GM12878 (cell line): ENCODE results near the gene CHODL. TPM values are rescaled to one million over a fixed set of nuclear protein-coding genes. Genes with fewer than 3 reads are reported as not detected.

Experiments used
- ATAC-seq: fragments of 200-7000 bp; cut with Tn5 transposase; 3 replicates; pipeline ENCODE4 v1.9.1; 2020; ENCODE audit warnings: mild to moderate bottlenecking, moderate library complexity
- BruUV-seq: library from RNA; stranded (reverse); fragments of 400-500 nt; replicated peaks from 2 replicates; lab custom pipeline; 2021; lab: Mats Ljungman, UMichigan
- CTCF ChIA-PET: fragments of 300-600 bp; sonication (Branson Sonifier 250); formaldehyde crosslinking; extraction: SDS; loops from one replicate; lab custom pipeline; 2021; ENCODE audit warnings: inconsistent platforms; lab: Yijun Ruan, JAX
- POLR2A ChIA-PET: fragments of 350-600 bp; formaldehyde crosslinking; extraction: SDS; loops from one replicate; lab custom pipeline; 2021; ENCODE audit warnings: inconsistent platforms; lab: Charles Lee
- RAD21 ChIA-PET: fragments of 300-600 bp; sonication (Branson Sonifier 250); formaldehyde crosslinking; loops from one replicate; lab custom pipeline; 2023; ENCODE audit warnings: antibody characterized with exemption; ENCODE audit not compliant: unreplicated experiment; lab: Charles Lee
- SMC1A ChIA-PET: fragments of 300-600 bp; sonication (Branson Sonifier 250); formaldehyde crosslinking; loops from one replicate; lab custom pipeline; 2023; ENCODE audit not compliant: unreplicated experiment, uncharacterized antibody; lab: Charles Lee
- DNase-seq: peaks from one replicate; pipeline ENCODE4 v3.0.0-alpha.2; 2011; ENCODE audit warnings: low read depth, low spot score
- FAIRE-seq: peaks from 3 replicates; lab custom pipeline; 2011; peaks lifted over from hg19 to GRCh38; lab: Jason Lieb, UNC
- H2AFZ ChIP-seq: 2 replicates; pipeline ENCODE4 v1.6.0; 2011; ENCODE audit warnings: low read depth, low read length, control low read depth; ENCODE audit not compliant: control insufficient read depth
- H3K27ac ChIP-seq: 2 replicates; pipeline ENCODE4 v1.5.1; 2011; ENCODE audit warnings: control low read depth; ENCODE audit not compliant: control insufficient read depth, insufficient read depth
- H3K27me3 ChIP-seq, 2 experiments: replicated peaks in 1 of 2; 2 replicates each; pipeline versions ENCODE4 v1.6.0 to v1.6.1; 2011; ENCODE audit warnings: low read length in 1 of 2; ENCODE audit not compliant: control insufficient read depth in 2 of 2, insufficient read depth in 2 of 2
- H3K36me3 ChIP-seq, 2 experiments: 2 replicates each; pipeline ENCODE4 v1.5.1; 2011; ENCODE audit warnings: low read length in 1 of 2; ENCODE audit not compliant: control insufficient read depth in 2 of 2, insufficient read depth in 2 of 2
- H3K4me1 ChIP-seq: 2 replicates; pipeline ENCODE4 v1.6.1; 2011; ENCODE audit warnings: mild to moderate bottlenecking, low read length, moderate library complexity, mixed read lengths; ENCODE audit not compliant: control insufficient read depth, insufficient read depth
- H3K4me2 ChIP-seq: 2 replicates; pipeline ENCODE4 v1.6.0; 2011; ENCODE audit warnings: control low read depth; ENCODE audit not compliant: control insufficient read depth, insufficient read depth
- H3K4me3 ChIP-seq: fragments of 200-600 bp; sonication (generic); 2 replicates; pipeline ENCODE4 v1.5.1; 2016
- H3K79me2 ChIP-seq: 2 replicates; pipeline ENCODE4 v1.6.0; 2011; ENCODE audit warnings: low read length; ENCODE audit not compliant: control insufficient read depth, insufficient read depth
- H3K9ac ChIP-seq: 2 replicates; pipeline ENCODE4 v1.8.0; 2011; ENCODE audit warnings: low read length, control low read depth, mixed read lengths; ENCODE audit not compliant: control insufficient read depth, insufficient read depth
- H3K9me3 ChIP-seq: replicated peaks from 3 replicates; pipeline ENCODE4 v1.5.1; 2011; ENCODE audit warnings: mild to moderate bottlenecking, low read length; ENCODE audit not compliant: control insufficient read depth, insufficient read depth
- H4K20me1 ChIP-seq: 2 replicates; pipeline ENCODE4 v1.6.0; 2011; ENCODE audit not compliant: control insufficient read depth, insufficient read depth
- BHLHE40 ChIP-seq, 2 experiments: fragments of 450-650 bp in 1 of 2; IDR thresholded peaks; 2 replicates each; pipeline ENCODE4 v1.6.1; 2011 to 2017; ENCODE audit warnings: low read depth in 2 of 2, borderline replicate concordance in 1 of 2, improper control_type of control experiment in 1 of 2, low read length in 1 of 2, mild to moderate bottlenecking in 1 of 2
- BRCA1 ChIP-seq: IDR thresholded peaks from 2 replicates; pipeline ENCODE4 v1.6.1; 2011; ENCODE audit warnings: low read depth, low read length, improper control_type of control experiment
- CBX3 ChIP-seq: fragments of 200-600 bp; sonication (generic); IDR thresholded peaks from 2 replicates; pipeline ENCODE4 v1.6.1; 2016; ENCODE audit warnings: low read depth, borderline replicate concordance
- CBX5 ChIP-seq: sonication (generic); IDR thresholded peaks from 2 replicates; pipeline ENCODE4 v1.6.1; 2016; ENCODE audit warnings: low read depth, moderate library complexity, mild to moderate bottlenecking, inconsistent platforms
- CEBPZ ChIP-seq: fragments of 150-350 bp; IDR thresholded peaks from 2 replicates; pipeline ENCODE4 v1.6.1; 2016; ENCODE audit warnings: low read depth, low read length
- CHD4 ChIP-seq: fragments of 200-600 bp; sonication (generic); IDR thresholded peaks from 2 replicates; pipeline ENCODE4 v1.6.1; 2016; ENCODE audit warnings: mild to moderate bottlenecking
- ETV6 ChIP-seq, 2 experiments: fragments of 450-650 bp in 1 of 2; IDR thresholded peaks in 1 of 2; conservative IDR thresholded peaks in 1 of 2; 2 replicates each; pipeline ENCODE4 v1.6.1; 2014; ENCODE audit warnings: antibody characterized with exemption in 1 of 2, borderline replicate concordance in 1 of 2, low read depth in 1 of 2, mild to moderate bottlenecking in 1 of 2, moderate library complexity in 1 of 2
- EZH2 ChIP-seq: IDR thresholded peaks from 2 replicates; pipeline ENCODE4 v1.6.1; 2012; ENCODE audit warnings: low read depth, mild to moderate bottlenecking, control low read depth, inconsistent platforms, low read length, borderline replicate concordance; ENCODE audit not compliant: control insufficient read depth
- HDGF ChIP-seq: fragments of 450-650 bp; IDR thresholded peaks from 2 replicates; pipeline ENCODE4 v1.6.1; 2016; ENCODE audit warnings: antibody characterized with exemption
- JUND ChIP-seq: IDR thresholded peaks from 2 replicates; pipeline ENCODE4 v1.6.1; 2012; ENCODE audit warnings: low read depth, mild to moderate bottlenecking, low read length, improper control_type of control experiment, moderate library complexity
- MYB ChIP-seq: fragments of 150-350 bp; IDR thresholded peaks from 2 replicates; pipeline ENCODE4 v1.6.1; 2014; ENCODE audit warnings: mild to moderate bottlenecking, low read depth, low read length, borderline replicate concordance
- RB1 ChIP-seq: fragments of 450-650 bp; formaldehyde crosslinking; IDR thresholded peaks from 2 replicates; pipeline ENCODE4 v1.6.1; 2017; ENCODE audit warnings: mild to moderate bottlenecking, borderline replicate concordance
- SIN3A ChIP-seq: IDR thresholded peaks from 2 replicates; pipeline ENCODE4 v1.6.1; 2012; ENCODE audit warnings: low read depth, low read length, improper control_type of control experiment
- SIX5 ChIP-seq: IDR thresholded peaks from 2 replicates; pipeline ENCODE4 v1.6.1; 2011; ENCODE audit warnings: mild to moderate bottlenecking, low read depth, low read length, moderate library complexity; ENCODE audit not compliant: severe bottlenecking
- SRF ChIP-seq, 2 experiments: IDR thresholded peaks; 2 replicates each; pipeline ENCODE4 v1.6.1; 2011; ENCODE audit warnings: low read depth in 2 of 2, low read length in 2 of 2, mild to moderate bottlenecking in 1 of 2, moderate library complexity in 1 of 2
- WRNIP1 ChIP-seq: IDR thresholded peaks from 2 replicates; pipeline ENCODE4 v1.6.1; 2011; ENCODE audit warnings: low read depth, low read length, improper control_type of control experiment, borderline replicate concordance
- ZNF207 ChIP-seq: fragments of 450-650 bp; IDR thresholded peaks from 2 replicates; pipeline ENCODE4 v1.6.1; 2014; ENCODE audit warnings: antibody characterized with exemption, mild to moderate bottlenecking, borderline replicate concordance
- ZNF24 ChIP-seq: fragments of 450-650 bp; IDR thresholded peaks from 2 replicates; pipeline ENCODE4 v1.6.1; 2017; ENCODE audit warnings: antibody characterized with exemption, mild to moderate bottlenecking
- WGBS: methylation state at CpG from one replicate; pipeline ENCODE4 v1.1.6; 2016; ENCODE audit warnings: low lambda C conversion rate; ENCODE audit not compliant: insufficient replicate concordance, insufficient coverage; ENCODE audit errors: missing lambda C conversion rate; 5-methylcytosine and 5-hydroxymethylcytosine counted together
- in situ Hi-C: fragments of 300-500 bp; cut with MboI; formaldehyde crosslinking; loops from 9 replicates; pipeline ENCODE4 v1.14.3; 2018; ENCODE audit warnings: mixed read lengths
- intact Hi-C: fragments of 100-400 bp; cut with micrococcal nuclease; formaldehyde crosslinking; loops from one replicate; pipeline ENCODE4 v1.14.2; 2022; ENCODE audit not compliant: unreplicated experiment
- polyA plus RNA-seq, 11 experiments: library from polyadenylated mRNA; depleted of rRNA in 4 of 11; unstranded in 6 of 11; stranded (reverse) in 5 of 11; fragments of >200 nt; fragmentation: Nextera tagmentation in 4 of 11; fragmentation: Illumina TruSeq in 1 of 11; extraction: Ambion mirVana in 4 of 11; extraction: Trizol in 1 of 11; gene quantifications; 1 replicate in 1 of 11; 2 replicates in 10 of 11; pipeline versions ENCODE4 v1.2.1 to v1.2.3, GENCODE V29; 2011 to 2016; ENCODE audit warnings: inconsistent platforms in 2 of 11, missing spikeins in 2 of 11, low read depth in 1 of 11
- total RNA-seq, 4 experiments: library from RNA; depleted of rRNA in 3 of 4; stranded (reverse); fragments of >200 nt in 3 of 4; fragmentation: Illumina TruSeq in 1 of 4; extraction: Trizol in 1 of 4; gene quantifications; 2 replicates each; pipeline versions ENCODE4 v1.2.1 to v1.2.3, GENCODE V29; 2013 to 2021

CHODL gene
- total and polyA plus RNA-seq, 10 of the 15 experiments (the other 5 are each of a cell fraction or from before 2014, with no cell fraction given): 0.11 to 0.69 (median 0.20) TPM; not detected in 1

DNA sequence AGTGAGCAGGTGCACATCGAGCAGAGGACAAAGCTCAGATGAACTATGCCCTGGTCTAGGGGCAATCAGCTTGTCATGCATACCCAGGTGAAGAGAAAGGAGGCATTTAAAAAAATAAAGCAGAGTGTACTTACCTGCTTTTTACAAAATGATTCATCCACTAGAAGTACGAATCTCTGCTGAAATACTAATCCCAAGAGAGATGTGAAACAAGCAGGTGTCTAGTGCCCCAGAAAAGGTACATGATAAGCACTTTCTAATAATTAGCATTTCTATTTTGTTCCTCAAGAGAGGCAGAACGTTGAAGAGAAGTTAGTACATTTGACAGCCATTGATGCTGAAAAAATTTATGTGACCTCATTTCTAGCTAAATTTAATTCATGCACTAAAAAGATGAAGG lies 31.1 kb downstream of the CHODL start:
- DNase-seq: no peak
- FAIRE-seq: no peak
- SMC1A ChIA-PET: no interaction called here

DNA sequence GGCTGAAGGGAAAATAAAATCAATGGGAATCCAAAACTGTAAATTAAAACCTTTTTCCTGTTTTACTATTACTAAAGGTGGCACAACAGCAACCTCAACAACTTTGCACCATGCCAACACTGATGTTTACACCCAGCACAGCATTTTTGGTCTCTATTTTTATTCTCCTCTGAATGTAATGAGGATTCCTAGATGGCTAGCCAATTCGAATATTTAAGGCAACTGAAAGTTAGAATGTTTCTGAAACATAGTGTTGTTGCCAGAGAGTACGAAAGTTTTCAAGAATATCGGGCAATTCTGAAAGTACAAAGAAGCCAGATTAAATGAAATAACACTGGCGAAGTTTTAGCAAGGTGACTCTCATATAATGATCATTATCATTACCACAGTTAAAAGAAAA lies 40.7 kb downstream of the CHODL start:
- 14% methylated on average over 4 of the region's 4 CpGs for WGBS
- Histone ChIP-seq H4K20me1 (no peaks in the 10 kb centered on the region), H3K27me3 (no peaks in the 10 kb centered on the region), H3K9me3 (no peaks in the 10 kb centered on the region), H3K27ac (no peak overlapping the region), H3K4me2 (no peak overlapping the region), H3K36me3 (no peaks in the 10 kb centered on the region), H3K4me1 (no peaks in the 10 kb centered on the region), H3K9ac (no peak overlapping the region), H3K4me3 (no peak overlapping the region), H3K79me2 (no peaks in the 10 kb centered on the region), H2AFZ (no peak overlapping the region)
- CTCF ChIA-PET: no interaction called here
- RAD21 ChIA-PET: no interaction called here
- FAIRE-seq (no peak), DNase-seq (no peak), ATAC-seq (no peak)
- SMC1A ChIA-PET: no interaction called here
- in situ Hi-C loops: no loop called here
- BruUV-seq: no TSS peak
- POLR2A ChIA-PET: no interaction called here
- intact Hi-C loops: no loop called here
- TF ChIP-seq BRCA1: no peak
- TF ChIP-seq SIN3A: no peak
- no peak for TF ChIP-seq WRNIP1
- TF ChIP-seq HDGF: no peak
- no peak for TF ChIP-seq SRF (IDR thresholded peaks at IDR 0.05; ENCODE audit: low read depth in 2 of 2, low read length in 2 of 2)
- TF ChIP-seq CHD4: no peak
- TF ChIP-seq CEBPZ: no peak
- TF ChIP-seq CBX5: no peak
- no peak for TF ChIP-seq BHLHE40 (IDR thresholded peaks at IDR 0.05; ENCODE audit: borderline replicate concordance in 1 of 2, low read depth in 2 of 2, low read length in 1 of 2)
- TF ChIP-seq CBX3: no peak
- no peak for TF ChIP-seq JUND

More for the DNA sequence above, 31.1 kb downstream of the CHODL start:
- Histone ChIP-seq H3K9me3 (no peaks in the 10 kb centered on the region), H3K27me3 (no peaks in the 10 kb centered on the region), H3K4me3 (no peak overlapping the region), H2AFZ (no peak overlapping the region), H3K27ac (no peak overlapping the region), H3K4me2 (no peak overlapping the region), H3K79me2 (no peaks in the 10 kb centered on the region), H4K20me1 (no peaks in the 10 kb centered on the region), H3K36me3 (no peaks in the 10 kb centered on the region), H3K9ac (no peak overlapping the region), H3K4me1 (no peaks in the 10 kb centered on the region)
- intact Hi-C loops (no loop called here), in situ Hi-C loops (no loop called here)
- WGBS: 2% methylated on average over 3 of the region's 3 CpGs
- TF ChIP-seq MYB (no peak), ZNF24 (no peak), JUND (no peak), SIX5 (no peak), ETV6 (conservative IDR thresholded peaks at IDR 0.05 in 1 of 2, IDR thresholded peaks at IDR 0.05 in 1 of 2; ENCODE audit: borderline replicate concordance in 1 of 2, low read depth in 1 of 2) (no peak), ZNF207 (no peak), EZH2 (no peak), RB1 (no peak)
- CTCF ChIA-PET: no interaction called here
- POLR2A ChIA-PET: no interaction called here
- no peak for ATAC-seq
- BruUV-seq: no TSS peak
- RAD21 ChIA-PET: no interaction called here
